ENCODE measurements around the gene DUSP3.

Gene DUSP3

DNA sequence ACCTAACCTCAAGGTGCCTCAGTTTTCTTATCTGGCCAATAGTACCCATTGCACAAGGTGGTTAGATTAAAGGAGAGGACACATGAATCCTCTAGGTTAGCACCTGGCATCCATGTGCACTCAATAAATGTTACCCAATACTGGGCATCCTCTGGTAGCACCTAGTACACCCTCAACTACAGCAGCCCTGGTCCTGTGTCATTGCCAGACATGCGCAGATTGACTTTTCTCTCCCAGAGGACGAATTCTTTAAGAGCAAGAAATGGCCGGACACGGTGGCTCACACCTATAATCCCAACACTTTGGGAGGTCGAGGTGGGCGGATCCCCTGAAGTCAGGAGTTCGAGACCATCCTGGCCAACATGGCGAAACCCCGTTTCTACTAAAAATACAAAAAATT lies 7.3 kb downstream of the DUSP3 start:
- no peaks in the 10 kb centered on the region for H3K27me3 ChIP-seq (ENCODE audit: insufficient read depth, poor library complexity, severe bottlenecking)
- TF ChIP-seq CTCF (IDR thresholded peaks at IDR 0.05; ENCODE audit: insufficient read depth, low read length) (no peak), POLR2AphosphoS5 (IDR thresholded peaks at IDR 0.05; ENCODE audit: low read depth) (no peak), SPI1 (IDR thresholded peaks at IDR 0.05; ENCODE audit: borderline replicate concordance, low read depth) (no peak), REST (IDR thresholded peaks at IDR 0.05; ENCODE audit: insufficient replicate concordance, low read depth) (no peak), GABPA (IDR thresholded peaks at IDR 0.05; ENCODE audit: low read depth) (no peak)
- no peak for DNase-seq (ENCODE audit: low read depth in 1 of 2, low spot score in 1 of 2)
- no peak overlapping the region for H3K4me3 ChIP-seq (replicated peaks; ENCODE audit: insufficient read depth, low read length)
- no peak overlapping the region for H3K27ac ChIP-seq (replicated peaks)

GRCh38 chr17:43770957-43771356 lies 7.8 kb downstream of the DUSP3 start:
- no peak overlapping the region for H3K27ac ChIP-seq (replicated peaks)
- no peak for DNase-seq (ENCODE audit: low read depth in 1 of 2, low spot score in 1 of 2)

DNA sequence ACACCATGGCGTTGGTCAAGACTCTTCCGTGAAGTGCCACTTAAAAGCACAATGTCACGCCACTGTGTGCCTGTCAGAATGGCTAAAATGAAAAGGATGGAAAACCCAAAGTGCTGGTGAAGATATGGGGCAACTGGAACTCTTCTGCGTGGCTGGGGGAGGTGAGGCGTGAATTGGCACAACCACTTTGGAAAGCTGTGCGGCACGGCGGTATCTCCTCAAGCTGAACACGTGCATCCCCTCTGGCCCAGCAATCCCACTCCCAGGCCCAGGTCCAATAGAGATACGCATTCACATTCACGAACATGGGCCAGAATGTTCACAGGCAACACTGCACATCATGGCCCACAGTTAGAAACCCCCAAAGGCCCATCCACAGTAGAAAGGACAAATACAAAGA lies 8.9 kb downstream of the DUSP3 start:
- no peak for TF ChIP-seq CTCF (IDR thresholded peaks at IDR 0.05; ENCODE audit: insufficient read depth, low read length)
- TF ChIP-seq SPI1 (IDR thresholded peaks at IDR 0.05; ENCODE audit: borderline replicate concordance, low read depth) = no peak
- no peak for TF ChIP-seq REST (IDR thresholded peaks at IDR 0.05; ENCODE audit: insufficient replicate concordance, low read depth)
- no peak for TF ChIP-seq GABPA (IDR thresholded peaks at IDR 0.05; ENCODE audit: low read depth)
- TF ChIP-seq POLR2AphosphoS5 (IDR thresholded peaks at IDR 0.05; ENCODE audit: low read depth) = no peak
- Histone ChIP-seq H3K4me3 (replicated peaks; ENCODE audit: insufficient read depth, low read length) (no peak overlapping the region), H3K27me3 (ENCODE audit: insufficient read depth, poor library complexity, severe bottlenecking) (no peaks in the 10 kb centered on the region), H3K27ac (replicated peaks) (no peak overlapping the region)
- no peak for DNase-seq (ENCODE audit: low read depth in 1 of 2, low spot score in 1 of 2)

More at GRCh38 chr17:43770957-43771356, 7.8 kb downstream of the DUSP3 start:
- H3K4me3 ChIP-seq (replicated peaks; ENCODE audit: insufficient read depth, low read length) = no peak overlapping the region
- TF ChIP-seq GABPA (IDR thresholded peaks at IDR 0.05; ENCODE audit: low read depth) = no peak
- TF ChIP-seq SPI1 (IDR thresholded peaks at IDR 0.05; ENCODE audit: borderline replicate concordance, low read depth) = no peak
- TF ChIP-seq REST (IDR thresholded peaks at IDR 0.05; ENCODE audit: insufficient replicate concordance, low read depth) = no peak
- no peak for TF ChIP-seq POLR2AphosphoS5 (IDR thresholded peaks at IDR 0.05; ENCODE audit: low read depth)
- no peak for TF ChIP-seq CTCF (IDR thresholded peaks at IDR 0.05; ENCODE audit: insufficient read depth, low read length)
- H3K27me3 ChIP-seq (ENCODE audit: insufficient read depth, poor library complexity, severe bottlenecking) = no peaks in the 10 kb centered on the region

Data from HL-60 (cell line).